AG04449 (cell line): ENCODE results near the gene POLA2.

ENCODE experiments used
- CTCF ChIA-PET: fragments of 350-600 bp; formaldehyde crosslinking; extraction: SDS; loops from one replicate; lab custom pipeline; 2021; ENCODE audit warnings: antibody characterized with exemption; lab: Yijun Ruan, JAX
- POLR2A ChIA-PET: fragments of 400-600, 350-600 bp; formaldehyde crosslinking; extraction: SDS; loops from one replicate; lab custom pipeline; 2020; ENCODE audit warnings: antibody characterized with exemption, inconsistent platforms; lab: Yijun Ruan, JAX
- DNase-seq: peaks from one replicate; pipeline ENCODE4 v3.0.0-alpha.2; 2010; ENCODE audit warnings: low read depth, low spot score
- H3K4me3 ChIP-seq: 2 replicates; pipeline ENCODE4 v1.5.1; 2011; ENCODE audit warnings: low read depth, mild to moderate bottlenecking, control low read depth, low read length
- CTCF ChIP-seq: IDR thresholded peaks from one replicate; pipeline ENCODE4 v1.5.1; 2011; ENCODE audit warnings: mild to moderate bottlenecking, moderate library complexity, low read length, control low read depth, inconsistent platforms; ENCODE audit not compliant: insufficient read depth; ENCODE audit errors: missing control alignments

POLA2 gene

GRCh38 chr11:65310736-65311135 lies 49.0 kb downstream of the POLA2 start:
- no peak for DNase-seq
- TF ChIP-seq CTCF: no peak
- H3K4me3 ChIP-seq: no peak overlapping the region
- CTCF ChIA-PET: interaction anchor here (13.7 to 34.5 kb wide), 2 partner anchors 19 to 27 kb away, joined by 359 to 1993 read pairs; partner anchors contain the start of genes DPF2 and POLA2
- POLR2A ChIA-PET: interaction anchor here (0.6 to 1.5 kb wide), 6 partner anchors 9 to 126 kb away, joined by 3 to 8 read pairs (median 4); partner anchors contain the start of gene DPF2

DNA sequence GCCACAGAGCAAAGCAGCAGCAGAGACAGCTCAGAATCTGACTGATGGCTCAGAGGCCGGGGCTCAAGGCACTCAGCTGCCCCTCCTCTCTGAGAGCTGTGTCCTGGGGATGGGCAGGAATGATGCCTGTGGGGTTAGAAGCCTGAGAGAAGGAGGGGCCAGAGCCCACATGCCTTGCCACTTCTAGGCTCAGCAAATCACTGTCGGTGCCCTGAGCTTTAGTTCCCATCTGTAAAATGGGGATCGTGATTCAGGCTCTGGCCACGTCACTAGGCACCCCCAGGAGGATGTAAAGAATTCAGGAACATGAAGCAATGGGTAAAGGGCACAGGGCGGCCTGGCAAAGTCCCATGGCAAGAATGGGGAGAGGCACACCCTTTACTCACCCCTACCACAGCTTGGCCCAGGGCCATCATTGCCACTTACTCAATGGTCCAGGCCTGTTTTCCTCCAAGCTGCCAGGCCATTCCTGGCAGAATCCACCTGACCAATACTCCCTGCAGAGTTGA lies 49.5 kb downstream of the POLA2 start:
- CTCF ChIA-PET: interaction anchor here (0.9 to 34.5 kb wide), 3 partner anchors 9 to 28 kb away, joined by 3 to 1993 read pairs (median 359); partner anchors contain the start of genes DPF2 and POLA2

DNA sequence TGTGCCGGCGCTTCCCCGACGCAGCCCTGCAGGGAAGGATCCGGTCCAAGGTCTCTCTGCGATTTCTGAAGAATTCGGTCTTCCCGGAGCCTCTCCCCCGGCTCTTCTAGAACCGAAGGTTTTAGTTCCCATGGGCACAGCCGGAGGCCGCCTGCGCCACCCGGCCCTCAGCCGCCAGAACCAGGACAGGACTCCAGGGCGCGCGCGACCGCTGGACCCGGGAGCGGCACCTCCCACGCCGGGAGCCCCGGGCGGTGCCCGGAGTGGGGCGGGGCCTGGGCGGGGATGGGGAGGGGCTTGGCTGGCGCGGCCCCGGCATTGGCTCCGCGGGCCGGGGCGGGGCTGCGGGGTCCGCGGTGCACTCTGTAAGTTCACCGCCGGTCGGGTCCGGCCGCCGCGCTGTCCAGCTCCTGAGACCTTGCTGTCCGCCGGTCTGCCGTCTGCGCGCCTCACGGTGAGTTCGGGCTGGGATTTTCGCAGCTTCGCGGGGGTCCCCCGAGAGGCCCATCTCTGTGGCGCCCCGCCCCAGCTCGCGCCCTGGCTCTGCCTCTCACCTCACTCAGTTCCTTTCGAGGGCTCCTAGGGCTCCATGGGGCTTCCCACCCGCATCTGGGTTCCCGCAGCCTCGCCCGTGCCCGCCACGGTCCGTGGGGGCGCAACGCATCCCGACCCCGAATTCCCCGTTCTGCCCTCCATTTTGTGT lies 52.9 kb downstream of the POLA2 start, which contains the start of gene CDC42EP2:
TSS of gene CDC42EP2 (plus strand) at position 366 of the 703 bp plus-strand sequence. CDS start 6,033 bp downstream, outside the sequence.
- peak within 1 kb of the TSS; percentile 87 for H3K4me3 ChIP-seq
- TF ChIP-seq CTCF: no peak
- ChIA-PET POLR2A (interaction anchor here (1.0 to 4.9 kb wide), 8 partner anchors 14 to 52 kb away, joined by 3 to 54 read pairs (median 3); partner anchors contain the start of gene DPF2), CTCF (interaction anchor here (0.7 to 34.5 kb wide), 19 partner anchors 15 to 158 kb away, joined by 3 to 1993 read pairs (median 5); partner anchors contain the start of genes CAPN1, DPF2, POLA2 and TIGD3)
- no peak for DNase-seq

More for the DNA sequence above, 49.5 kb downstream of the POLA2 start:
- no peak for DNase-seq
- POLR2A ChIA-PET: interaction anchor here (0.6 to 1.5 kb wide), 6 partner anchors 9 to 126 kb away, joined by 3 to 8 read pairs (median 4); partner anchors contain the start of gene DPF2
- no peak overlapping the region for H3K4me3 ChIP-seq
- TF ChIP-seq CTCF: no peak

- peak overlapping the region; percentile 87 for H3K4me3 ChIP-seq
- DNase-seq: no peak
- ChIA-PET CTCF (interaction anchor here (0.7 to 34.5 kb wide), 21 partner anchors 14 to 301 kb away, joined by 3 to 1993 read pairs (median 4); partner anchors contain the start of genes ARL2, CAPN1, DPF2 and POLA2), POLR2A (interaction anchor here (1.0 to 4.9 kb wide), 8 partner anchors 10 to 53 kb away, joined by 3 to 54 read pairs (median 4); partner anchors contain the start of gene DPF2)
- peak; percentile 97 for TF ChIP-seq CTCF
Observed at GRCh38 chr11:65315204-65315865, 53.6 kb downstream of the POLA2 start.

- H3K4me3 ChIP-seq: peak overlapping the region; percentile 87
- POLR2A ChIA-PET: interaction anchor here (0.6 to 4.9 kb wide), 9 partner anchors 10 to 219 kb away, joined by 3 to 54 read pairs (median 4); partner anchors contain the start of genes DPF2, POLA2 and VPS51
- no peak for TF ChIP-seq CTCF
- CTCF ChIA-PET: interaction anchor here (0.8 to 34.5 kb wide), 16 partner anchors 14 to 302 kb away, joined by 3 to 1993 read pairs (median 5); partner anchors contain the start of genes ARL2, DPF2, POLA2 and TIGD3
- DNase-seq: no peak
Observed at GRCh38 chr11:65315866-65316226, 54.1 kb downstream of the POLA2 start.
